Islet of Langerhans (tissue), 1 donor: ENCODE results near the gene CACNA2D4.

Experiments
- FAIRE-seq: peaks from one replicate; lab custom pipeline; 2011; peaks lifted over from hg19 to GRCh38; lab: Jason Lieb, UNC

Gene CACNA2D4

DNA sequence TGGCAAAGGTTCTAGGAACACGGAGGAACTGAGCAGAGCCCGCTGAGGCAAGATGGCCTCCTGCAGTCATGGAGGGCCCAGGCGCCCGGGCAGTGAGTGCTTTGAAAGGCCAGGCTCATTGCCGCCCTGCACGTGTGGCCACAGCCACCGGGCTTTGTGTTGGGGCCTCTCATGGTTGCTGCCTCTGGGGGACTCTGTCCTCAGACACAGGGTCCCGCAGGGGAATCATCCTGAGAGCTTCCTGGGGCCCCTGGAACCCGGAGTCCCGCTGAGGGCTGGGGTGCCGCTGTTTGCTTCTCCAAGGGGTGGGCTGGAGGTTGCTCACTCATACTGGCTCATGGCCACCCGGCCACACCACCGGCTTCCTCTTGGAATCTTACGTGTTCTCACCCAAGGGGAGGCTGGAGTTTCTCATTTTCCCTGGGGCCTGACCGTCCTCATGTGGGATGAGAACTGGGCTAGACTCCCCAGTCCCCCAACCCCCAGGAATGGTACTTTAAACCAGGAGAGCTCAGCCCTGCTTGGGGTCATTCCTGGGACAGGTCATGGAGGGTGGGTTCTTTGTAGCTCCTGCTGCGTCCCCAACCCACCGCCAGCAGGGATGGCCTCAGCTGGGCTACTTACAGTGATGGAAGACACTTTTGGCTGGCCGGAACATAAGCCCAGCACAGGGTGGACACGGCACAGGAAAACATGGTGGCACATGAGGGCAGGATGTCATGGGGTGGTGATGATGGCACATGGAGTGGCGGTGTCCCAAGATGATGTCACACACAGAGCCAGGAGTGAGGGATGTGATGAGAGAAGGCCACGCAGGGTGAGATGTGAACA is 119.2 kb downstream of the CACNA2D4 start:
- FAIRE-seq, result no peak

DNA sequence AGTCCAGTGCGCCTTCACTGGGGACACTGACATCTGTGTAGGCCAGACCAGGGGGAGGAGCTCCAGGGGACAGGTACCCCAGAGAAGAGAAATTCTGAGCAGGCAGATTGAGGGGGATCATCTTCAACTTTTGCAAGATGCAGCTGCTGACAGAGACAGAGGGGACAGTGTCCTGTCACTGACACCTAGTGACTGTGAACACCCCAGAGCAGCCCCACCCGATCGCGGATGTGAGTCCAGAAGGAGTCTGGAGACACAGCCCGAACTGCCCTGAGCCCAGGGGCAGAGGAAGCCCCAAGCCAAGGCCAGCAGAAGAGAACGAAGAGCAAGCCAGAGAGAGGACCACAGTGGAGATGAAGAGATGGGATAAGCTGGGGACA is 119.8 kb downstream of the CACNA2D4 start:
- FAIRE-seq, result no peak

DNA sequence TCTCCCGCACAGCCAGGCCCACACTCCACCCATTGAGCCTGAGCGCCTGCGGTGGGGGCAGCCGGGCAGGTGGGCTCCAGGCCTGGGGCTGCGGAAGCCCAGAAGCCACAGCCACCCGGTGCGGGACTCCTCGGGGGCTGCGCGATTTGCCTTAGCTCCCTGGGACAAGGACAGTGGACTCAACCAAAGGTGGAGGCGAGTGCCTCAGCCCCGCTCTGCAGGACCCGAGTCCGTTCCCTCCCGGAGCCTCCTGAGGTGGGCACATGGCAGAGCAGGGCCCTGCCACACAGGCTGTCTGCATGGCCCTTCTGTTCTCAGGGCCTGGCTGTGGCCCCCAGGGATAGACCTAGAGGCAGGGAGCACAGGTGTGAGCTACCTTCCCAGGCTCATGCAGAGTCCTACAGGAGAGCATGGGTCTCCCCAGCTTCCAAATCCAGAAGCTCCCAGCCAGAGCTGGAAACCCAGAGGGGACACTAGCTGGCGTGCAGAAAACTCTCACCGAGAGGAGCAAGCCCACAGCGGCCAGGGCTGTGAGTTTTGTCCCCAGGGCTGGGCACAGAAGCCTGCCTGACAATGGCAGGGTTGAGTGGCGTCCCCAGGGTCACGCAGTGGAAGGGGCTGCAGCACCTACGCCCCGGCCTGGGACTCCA is 120.3 kb downstream of the CACNA2D4 start:
- FAIRE-seq, result no peak

DNA sequence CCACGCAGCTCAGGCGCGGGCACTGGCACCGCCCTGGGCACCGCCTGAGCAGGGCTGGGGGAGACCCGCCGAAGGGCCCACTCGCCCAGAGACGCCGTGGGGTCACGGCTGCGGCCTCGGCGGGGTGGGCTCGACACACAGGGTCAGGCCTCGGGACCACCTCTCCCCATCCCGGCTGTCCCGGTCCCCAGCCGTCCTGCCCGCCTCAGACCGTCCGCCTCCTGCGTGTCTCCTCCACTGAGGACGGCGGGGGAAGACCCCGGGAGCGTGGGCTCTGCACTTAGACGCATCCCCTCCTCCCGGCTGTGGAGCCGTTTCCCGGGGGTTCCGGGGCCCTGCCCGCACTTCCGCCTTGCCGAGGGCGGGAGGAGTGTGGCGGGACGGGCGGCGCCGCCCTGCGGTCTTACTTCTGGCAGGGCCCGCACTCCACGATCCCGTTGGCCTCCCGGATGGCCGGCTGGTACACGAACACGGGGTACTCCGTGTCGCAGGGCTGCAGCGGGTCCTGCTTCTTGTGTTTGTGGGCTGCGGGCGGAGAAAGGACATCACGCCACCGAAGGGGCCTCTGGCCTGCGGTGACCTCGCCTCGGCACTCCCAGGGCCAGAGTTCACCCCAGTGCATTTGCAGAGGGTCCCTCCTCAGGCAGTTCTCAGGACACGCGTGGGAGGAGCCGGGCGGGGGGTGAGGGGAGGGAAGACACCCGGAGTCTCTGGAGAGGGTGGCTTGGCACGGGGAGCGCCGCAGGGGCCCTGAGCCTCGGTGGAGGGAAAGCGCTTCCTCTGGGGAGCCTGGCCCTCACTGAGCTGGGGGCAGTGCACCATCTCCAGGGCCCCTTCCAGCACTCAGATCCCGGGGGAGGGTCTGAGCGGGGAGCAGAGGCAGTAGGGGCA is 121.2 kb downstream of the CACNA2D4 start:
- no peak for FAIRE-seq

DNA sequence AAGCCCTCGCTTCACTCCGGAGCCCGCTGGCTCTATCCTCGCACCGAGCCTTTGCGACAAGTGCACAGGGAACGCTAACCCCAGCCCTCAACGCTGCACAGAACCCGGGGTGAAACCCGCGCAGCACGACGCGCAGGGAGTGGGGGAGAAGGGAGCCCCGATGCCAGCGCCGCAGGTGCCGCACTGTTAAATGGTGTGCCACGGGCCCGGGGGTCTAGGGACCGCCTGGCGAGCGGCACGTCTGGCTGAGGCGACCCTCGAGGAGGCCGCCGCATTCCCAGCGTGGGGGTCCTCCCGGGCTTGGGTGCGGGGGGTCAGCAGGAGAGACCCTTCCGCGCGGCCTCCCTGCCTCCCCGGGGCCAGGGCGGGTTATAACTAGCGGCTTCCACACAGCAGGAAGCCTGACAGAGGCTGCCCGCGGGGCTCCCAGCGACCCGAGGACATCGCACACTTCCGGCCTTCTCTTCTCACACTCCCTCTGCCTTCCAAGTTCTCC is 121.9 kb downstream of the CACNA2D4 start:
- no peak for FAIRE-seq

DNA sequence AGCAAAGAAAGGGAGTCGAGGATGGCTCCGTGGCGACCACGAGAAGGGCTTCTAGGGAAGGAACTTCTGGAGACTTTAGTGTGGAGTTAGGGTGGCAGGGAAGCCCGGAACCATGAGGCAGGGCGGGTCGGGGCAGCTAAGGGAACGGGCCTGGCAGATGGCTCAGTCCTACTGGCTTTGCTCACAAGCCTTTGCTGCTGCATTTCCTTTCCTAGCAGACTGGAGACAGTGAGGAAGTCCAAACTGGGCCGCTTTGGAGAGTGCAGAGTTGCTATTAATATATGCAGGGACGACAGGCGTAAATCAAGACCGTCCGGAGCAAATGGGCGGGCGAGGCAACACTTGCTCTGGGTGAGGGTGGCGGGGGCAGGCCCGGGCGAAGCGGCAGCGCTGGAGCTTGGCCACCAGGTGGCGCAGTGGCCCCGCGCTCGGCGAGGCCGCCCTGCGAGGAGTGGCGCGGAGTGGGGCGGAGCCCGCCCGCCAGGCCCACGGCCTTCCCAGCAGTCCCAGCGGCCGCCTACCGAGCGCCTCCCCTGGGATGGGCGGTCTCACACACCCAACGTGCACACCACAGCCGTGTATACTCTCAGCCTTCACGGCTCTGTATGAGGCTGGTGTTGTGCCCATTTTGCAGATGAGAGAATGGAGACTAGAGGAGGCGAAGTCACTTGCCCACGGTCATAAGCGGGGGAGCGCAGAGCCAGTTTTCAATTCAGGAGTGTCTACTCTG is 122.5 kb downstream of the CACNA2D4 start:
- no peak for FAIRE-seq

DNA sequence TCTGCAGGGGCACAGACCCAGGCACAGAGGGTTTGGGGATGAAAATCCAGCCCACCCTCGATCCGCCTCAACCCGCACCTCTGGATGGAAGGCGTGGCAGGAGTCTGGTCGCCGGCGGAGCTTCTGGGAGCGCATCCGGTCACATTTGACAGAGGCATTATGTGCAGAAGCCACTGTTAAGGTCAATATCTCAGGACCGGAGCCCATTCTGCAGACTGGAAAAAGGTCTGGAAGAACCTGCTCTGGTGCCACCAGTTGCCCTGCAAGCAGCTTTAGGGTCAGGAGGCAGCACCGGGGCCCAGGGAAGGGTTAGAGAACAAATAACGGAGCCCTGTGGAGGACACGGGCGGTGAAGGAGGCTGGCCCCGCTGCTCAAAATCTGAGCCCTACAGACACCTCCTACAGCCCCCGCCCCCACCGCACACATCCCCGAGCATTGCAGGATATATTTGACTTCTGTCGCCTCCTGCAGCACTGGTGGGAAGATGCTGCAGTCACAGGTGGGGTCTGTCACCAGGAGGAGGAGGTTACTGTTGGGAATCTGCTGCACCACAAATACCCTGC is 123.1 kb downstream of the CACNA2D4 start:
- no peak for FAIRE-seq

DNA sequence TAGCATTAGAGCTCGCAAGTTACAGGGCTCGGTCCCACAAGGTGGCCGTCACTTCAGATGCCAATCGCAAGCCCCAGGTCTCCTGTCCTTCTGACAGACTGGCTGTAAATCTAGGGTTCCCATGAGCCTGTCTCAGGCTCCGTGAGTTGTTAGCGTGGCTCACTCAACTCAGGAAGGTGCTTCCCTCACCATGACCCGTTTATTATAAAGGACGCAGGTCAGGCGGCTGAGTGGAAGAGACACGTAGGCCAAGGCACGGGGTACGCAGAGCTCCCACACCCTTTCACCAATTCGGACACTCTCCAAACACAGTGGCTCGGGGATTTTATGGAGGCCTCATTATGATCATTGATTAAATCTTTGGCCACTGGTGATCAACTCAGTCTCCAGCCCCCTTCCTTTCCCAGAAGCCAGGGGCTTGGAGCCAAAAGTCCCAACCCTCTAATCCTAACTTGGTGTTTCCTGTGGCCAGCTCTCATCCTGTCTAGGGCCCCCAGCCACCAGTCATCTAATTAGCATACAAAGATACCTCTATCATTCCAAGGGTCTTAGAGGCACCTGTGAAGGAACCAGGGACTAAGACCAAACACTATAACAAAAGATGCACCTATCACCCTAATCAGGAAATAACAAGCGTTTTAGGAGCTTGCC is 123.9 kb downstream of the CACNA2D4 start:
- no peak for FAIRE-seq

DNA sequence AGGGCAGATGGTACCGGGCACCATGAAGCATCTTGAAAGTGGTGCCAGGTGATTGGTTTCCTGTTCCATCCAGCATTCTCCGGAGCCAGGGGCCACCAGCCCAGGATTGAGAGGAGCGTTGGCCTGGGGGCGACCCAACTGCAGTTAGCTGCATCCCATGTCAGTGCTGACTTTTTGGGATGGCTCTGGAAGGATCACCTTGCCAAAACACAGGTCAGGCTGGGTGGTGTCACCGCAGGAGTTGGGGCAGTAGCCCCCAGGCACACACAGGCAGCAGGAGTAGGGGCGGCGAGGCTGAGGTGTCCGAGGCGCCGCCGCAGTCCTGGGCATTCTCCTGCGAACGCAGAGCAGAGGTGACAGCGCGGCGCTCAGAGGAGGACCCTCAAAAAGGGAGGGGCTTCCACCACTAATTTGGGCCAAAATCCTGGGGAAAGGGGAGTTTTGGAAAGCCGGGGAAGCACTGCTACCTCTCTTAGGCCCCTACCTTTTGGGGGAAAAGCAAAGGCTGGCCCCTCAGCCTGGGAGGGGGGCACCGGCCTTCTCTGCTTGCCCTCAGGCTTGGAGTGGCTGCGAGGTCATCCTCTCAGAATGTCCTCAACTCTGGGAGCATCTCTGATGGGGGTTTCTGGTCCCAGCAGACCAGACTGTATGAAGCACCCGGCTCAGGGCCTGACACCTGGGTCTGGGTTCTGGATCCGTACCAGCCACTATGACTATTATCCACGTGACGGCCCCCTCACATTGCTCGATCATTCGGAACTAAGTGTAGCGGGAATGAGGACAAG is 124.8 kb downstream of the CACNA2D4 start:
- FAIRE-seq, result no peak

DNA sequence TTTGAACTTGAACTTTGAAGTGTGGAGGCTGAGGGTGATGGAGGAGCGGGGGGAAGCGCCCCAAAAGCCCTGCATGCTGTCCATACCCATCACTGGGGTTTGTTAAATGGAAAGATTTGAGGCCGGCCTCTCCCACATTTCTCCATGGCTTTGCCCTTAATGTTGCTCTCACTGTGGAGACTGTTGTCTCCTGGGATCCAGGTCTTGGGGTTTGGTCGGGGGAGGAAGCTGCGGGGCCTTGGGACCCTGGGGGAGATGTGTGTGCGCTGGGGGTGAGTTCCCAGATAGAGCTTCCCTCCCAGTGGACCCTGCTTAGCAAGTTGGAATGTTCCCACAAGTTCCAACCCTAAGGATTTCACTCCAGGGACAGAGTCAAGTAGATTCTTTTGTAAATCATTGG is 126.0 kb downstream of the CACNA2D4 start:
- no peak for FAIRE-seq

DNA sequence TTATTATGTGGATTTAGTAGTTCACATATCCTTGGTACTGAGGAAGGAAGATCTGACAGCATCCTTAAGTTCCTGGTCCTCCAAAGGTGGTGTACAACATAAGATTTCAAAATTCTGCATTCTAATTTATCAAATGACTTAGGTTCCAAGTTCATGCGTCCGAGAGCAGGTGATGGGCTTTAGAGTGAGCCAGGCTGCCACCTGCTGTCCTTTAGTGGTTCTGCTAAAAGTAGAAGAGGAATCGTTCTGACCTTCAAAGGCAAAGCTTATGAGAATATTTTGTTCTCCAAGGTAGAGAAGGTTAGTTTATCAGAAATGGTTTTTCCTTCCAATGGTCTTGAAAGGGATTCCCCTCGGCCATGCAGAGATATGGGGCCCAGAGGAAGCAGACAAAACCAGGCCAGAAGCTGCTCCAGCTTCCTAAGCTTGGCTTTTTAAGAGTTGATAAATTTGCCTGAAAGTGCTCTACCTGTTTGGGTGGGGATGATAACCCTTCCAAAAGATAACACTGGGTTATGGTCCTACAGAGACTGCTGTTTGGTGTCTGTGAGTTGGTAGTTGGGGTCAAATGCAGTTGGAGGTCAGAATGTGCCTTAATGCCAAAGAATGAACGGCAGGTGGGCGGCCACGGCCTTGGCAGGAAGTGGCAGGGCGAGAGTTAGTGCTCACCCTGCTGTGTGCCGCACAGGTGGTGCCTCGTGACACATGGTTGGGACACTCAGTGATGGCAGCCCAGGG is 127.2 kb downstream of the CACNA2D4 start:
- FAIRE-seq, result peak; percentile 95

DNA sequence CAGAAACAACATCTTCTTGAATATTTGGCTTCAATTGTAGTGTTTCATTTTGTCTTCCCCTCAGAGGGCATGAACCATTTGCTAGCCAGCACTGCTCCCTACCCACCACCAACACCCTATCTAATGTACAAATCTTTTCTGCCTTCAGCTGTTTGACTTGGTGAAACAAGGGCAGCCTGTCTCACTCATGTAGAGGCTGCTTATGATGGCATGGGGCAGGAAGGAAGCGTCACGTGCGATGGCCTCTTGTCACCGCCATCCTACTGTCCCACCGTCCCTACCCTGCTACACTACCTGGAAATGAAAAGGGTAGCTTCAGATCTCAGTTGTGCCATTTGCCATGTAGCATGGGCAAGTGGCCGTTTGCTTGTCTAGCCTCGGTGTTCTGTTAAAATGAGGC is 128.0 kb downstream of the CACNA2D4 start:
- no peak for FAIRE-seq

DNA sequence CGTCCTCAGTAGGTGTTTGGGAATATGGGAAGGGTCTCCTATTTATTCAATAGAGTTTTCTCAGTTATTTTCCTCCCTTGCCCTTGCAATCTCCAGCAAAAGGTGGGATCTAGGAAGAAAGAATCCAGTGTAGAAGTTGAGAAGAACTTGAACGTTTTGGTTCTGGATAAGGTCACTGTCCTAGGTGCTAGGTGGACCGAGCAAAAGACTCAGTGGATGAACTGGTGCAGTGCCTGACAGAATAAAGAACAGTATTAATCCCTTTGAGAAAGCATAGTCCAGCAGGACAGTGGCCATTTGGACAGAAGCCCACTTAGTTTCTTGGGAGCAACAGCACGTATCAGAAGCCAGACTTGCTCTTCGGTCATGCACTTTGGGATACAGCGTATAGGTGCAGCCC is 130.7 kb downstream of the CACNA2D4 start:
- no peak for FAIRE-seq

DNA sequence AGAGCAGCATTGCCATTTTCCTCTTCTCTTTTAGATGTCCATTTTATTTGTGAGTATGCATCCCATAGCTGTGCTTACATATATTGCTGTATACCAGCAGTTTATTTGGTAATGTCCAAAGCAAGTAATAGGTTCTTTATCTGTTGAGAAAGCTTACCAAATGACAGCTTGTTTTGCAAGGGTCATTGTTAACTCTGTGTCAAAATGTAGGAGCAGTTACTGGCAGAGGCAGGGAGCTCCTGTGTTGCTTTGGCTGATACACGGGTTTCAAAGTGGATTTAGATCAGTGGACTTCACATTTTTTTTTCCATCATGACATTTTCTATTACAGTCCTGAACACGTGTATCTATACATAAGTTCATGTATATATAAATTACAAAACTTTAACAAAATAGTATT is 136.2 kb downstream of the CACNA2D4 start:
- no peak for FAIRE-seq

DNA sequence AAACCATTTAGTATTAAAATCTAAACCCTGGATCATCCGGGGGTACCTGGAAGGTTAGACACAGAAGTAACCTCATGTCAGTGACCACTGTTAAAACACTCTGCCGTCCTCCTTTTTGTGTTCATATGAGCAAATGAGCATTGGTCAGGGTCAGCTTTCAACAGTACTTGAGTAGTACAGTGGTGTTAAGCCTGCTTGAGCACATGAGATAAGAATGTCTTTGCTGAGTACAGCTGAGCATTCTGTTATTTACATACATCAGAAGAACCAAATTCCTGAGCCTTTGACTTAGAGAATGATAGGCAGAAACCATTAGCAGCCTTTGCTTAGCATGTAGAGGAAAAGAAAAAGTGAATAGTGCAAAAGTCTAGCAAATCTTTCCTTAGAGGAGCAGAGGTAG is 136.7 kb downstream of the CACNA2D4 start:
- no peak for FAIRE-seq

DNA sequence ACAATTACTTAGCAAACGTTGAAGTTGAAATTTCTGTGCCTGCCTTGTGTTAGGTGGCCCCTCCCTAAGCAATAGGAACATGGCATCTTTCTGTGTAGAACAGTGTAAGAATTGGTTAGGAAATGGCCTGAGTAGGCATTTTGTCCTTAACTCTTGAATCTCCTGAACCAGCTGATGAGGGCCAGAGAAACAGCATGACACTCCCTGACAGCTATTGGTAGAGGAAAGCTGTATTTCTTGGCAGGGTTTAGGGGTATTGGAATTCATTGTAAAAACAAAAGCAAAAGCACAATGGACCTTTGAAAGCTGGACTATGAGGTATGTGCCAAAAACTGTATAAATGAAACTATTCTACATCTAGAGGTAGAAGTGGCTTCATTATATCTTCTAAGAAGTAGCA is 138.7 kb downstream of the CACNA2D4 start:
- no peak for FAIRE-seq

DNA sequence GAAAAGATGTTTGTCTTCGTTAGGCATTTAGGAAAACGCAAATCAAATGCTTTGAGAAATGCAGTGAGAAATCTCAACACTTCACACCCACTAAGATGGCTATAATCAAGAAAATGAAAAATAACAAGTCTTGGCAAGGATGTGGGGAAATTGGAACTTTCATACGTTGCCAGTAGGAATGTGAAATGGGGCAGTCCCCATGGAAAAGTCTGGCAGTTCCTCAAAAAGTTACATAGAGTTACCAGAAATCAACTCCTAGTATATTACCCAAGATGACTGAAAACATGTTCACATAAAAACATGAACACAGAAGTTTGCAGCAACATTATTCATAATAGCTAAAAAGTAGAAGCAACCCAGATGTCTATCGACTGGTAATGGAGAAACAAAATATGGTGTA is 139.5 kb downstream of the CACNA2D4 start:
- FAIRE-seq, result no peak

DNA sequence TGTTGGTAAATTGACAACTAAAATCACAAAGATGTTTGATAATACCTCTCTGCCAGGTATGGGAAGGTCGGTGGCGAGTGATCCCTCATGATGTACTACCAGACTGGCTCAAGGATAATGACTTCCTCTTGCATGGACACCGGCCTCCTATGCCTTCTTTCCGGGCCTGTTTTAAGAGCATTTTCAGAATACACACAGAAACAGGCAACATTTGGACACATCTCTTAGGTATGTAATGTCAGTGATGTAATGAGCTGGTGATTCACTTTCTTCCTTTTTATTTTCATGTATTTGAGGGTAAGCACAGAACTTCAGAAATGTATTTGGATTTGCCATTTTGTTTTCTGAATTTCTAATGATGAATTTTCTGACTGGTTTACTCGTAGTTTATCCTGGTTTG is 140.7 kb downstream of the CACNA2D4 start:
- FAIRE-seq, result no peak

DNA sequence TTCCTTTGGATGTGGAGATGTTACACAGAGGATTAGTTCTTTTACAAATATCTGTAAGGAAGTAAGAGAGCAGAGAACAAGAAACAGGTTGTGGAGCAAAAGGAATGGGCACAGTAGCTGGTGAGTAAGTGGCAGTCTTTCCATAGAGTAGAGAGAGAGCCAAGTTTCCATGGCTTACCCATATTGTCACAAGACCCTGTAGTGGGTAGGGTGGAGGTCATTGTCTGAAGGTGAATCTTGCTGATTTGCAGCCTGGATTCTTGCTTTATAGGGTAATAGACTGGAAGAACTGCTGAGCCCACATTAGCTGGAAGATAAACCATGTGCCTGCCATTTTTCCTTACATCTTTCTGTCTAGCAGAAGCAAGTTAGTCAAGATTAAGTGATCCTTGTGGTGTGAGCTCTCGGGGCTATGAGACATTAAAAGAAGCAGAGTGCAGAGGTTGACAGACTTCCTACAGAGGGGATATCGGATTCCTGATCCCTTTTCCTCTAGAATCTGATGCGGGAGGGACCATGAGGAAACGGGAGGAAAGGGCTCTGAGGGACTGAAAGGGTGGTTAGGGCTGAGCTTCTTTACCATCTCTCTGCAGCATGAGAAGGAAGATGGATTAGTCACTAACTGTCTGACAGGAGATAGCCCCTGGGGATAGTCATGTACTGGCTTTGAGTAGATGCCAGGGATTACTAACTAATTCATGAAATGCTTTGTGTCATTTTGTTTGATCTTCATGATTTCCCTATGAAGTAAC is 142.1 kb downstream of the CACNA2D4 start:
- FAIRE-seq, result no peak
